Measurements from ENCODE around the gene TECPR2. TPM values are rescaled to one million over a fixed set of nuclear protein-coding genes. Genes with fewer than 3 reads are reported as not detected.

The TECPR2 gene
- polyA plus RNA-seq, 1 donor (not counting 4 experiments of a cell fraction or from before 2014, with no cell fraction given): 8.3 TPM

GRCh38 chr14:102486513-102487203 is 123.9 kb downstream of the TECPR2 start:
- TF ChIP-seq EZH2 (IDR thresholded peaks at IDR 0.05; ENCODE audit: low read length) (no peak), CTCF (optimal IDR thresholded peaks at IDR 0.05 in 1 of 3, IDR thresholded peaks at IDR 0.05 in 1 of 3, conservative IDR thresholded peaks at IDR 0.05 in 1 of 3; ENCODE audit: extremely low read depth in 1 of 3, insufficient read depth in 2 of 3, low read length in 3 of 3) (no peak)
- Histone ChIP-seq H3K27me3 (ENCODE audit: control insufficient read depth, extremely low read depth, insufficient read depth, low read length) (no peaks in the 10 kb centered on the region), H3K4me2 (ENCODE audit: control insufficient read depth, extremely low read depth, insufficient read depth, low read depth, low read length) (no peak overlapping the region), H3K9ac (ENCODE audit: control insufficient read depth, extremely low read depth, insufficient read depth, low read length) (no peak overlapping the region), H3K79me2 (ENCODE audit: control insufficient read depth, insufficient read depth, low read length) (no peaks in the 10 kb centered on the region), H4K20me1 (ENCODE audit: control insufficient read depth, extremely low read depth, insufficient read depth, low read length) (no peaks in the 10 kb centered on the region), H2AFZ (ENCODE audit: control insufficient read depth, low read length) (no peak overlapping the region), H3K4me3 (ENCODE audit: control insufficient read depth in 2 of 3, extremely low read depth in 1 of 3, insufficient read depth in 2 of 3, low read depth in 1 of 3, low read length in 3 of 3) (no peak overlapping the region), H3K36me3 (ENCODE audit: control insufficient read depth in 2 of 2, extremely low read depth in 1 of 2, insufficient read depth in 2 of 2, low read length in 2 of 2) (peaks cover 0 to 1% of the 10 kb centered on the region in 2 experiments), H3K9me1 (ENCODE audit: control insufficient read depth, extremely low read depth, insufficient read depth, low read length) (no peaks in the 10 kb centered on the region), H3K27ac (ENCODE audit: control insufficient read depth, insufficient read depth, low read length) (no peak overlapping the region), H3K9me3 (ENCODE audit: control insufficient read depth, low read depth, low read length) (no peaks in the 10 kb centered on the region), H3K4me1 (ENCODE audit: control insufficient read depth, extremely low read depth, insufficient read depth, low read length) (peaks cover 16% of the 10 kb centered on the region)
- FAIRE-seq (no peak), DNase-seq (ENCODE audit: low read depth, low spot score) (no peak)
- dilution Hi-C loops (cut with MboI; ENCODE audit: extremely low pct_ligation_motif_present, low sequenced_read_pairs): no loop called here

GRCh38 chr14:102487204-102487577 is 124.5 kb downstream of the TECPR2 start:
- Histone ChIP-seq H3K36me3 (ENCODE audit: control insufficient read depth in 2 of 2, extremely low read depth in 1 of 2, insufficient read depth in 2 of 2, low read length in 2 of 2) (peaks cover 0 to 1% of the 10 kb centered on the region in 2 experiments), H3K79me2 (ENCODE audit: control insufficient read depth, insufficient read depth, low read length) (no peaks in the 10 kb centered on the region), H3K4me3 (ENCODE audit: control insufficient read depth in 2 of 3, extremely low read depth in 1 of 3, insufficient read depth in 2 of 3, low read depth in 1 of 3, low read length in 3 of 3) (no peak overlapping the region), H3K27ac (ENCODE audit: control insufficient read depth, insufficient read depth, low read length) (no peak overlapping the region), H4K20me1 (ENCODE audit: control insufficient read depth, extremely low read depth, insufficient read depth, low read length) (no peaks in the 10 kb centered on the region), H3K4me1 (ENCODE audit: control insufficient read depth, extremely low read depth, insufficient read depth, low read length) (peaks cover 12% of the 10 kb centered on the region), H3K27me3 (ENCODE audit: control insufficient read depth, extremely low read depth, insufficient read depth, low read length) (no peaks in the 10 kb centered on the region), H3K4me2 (ENCODE audit: control insufficient read depth, extremely low read depth, insufficient read depth, low read depth, low read length) (no peak overlapping the region), H3K9me1 (ENCODE audit: control insufficient read depth, extremely low read depth, insufficient read depth, low read length) (no peaks in the 10 kb centered on the region), H2AFZ (ENCODE audit: control insufficient read depth, low read length) (no peak overlapping the region), H3K9ac (ENCODE audit: control insufficient read depth, extremely low read depth, insufficient read depth, low read length) (no peak overlapping the region), H3K9me3 (ENCODE audit: control insufficient read depth, low read depth, low read length) (no peaks in the 10 kb centered on the region)
- dilution Hi-C loops (cut with MboI; ENCODE audit: extremely low pct_ligation_motif_present, low sequenced_read_pairs): no loop called here
- no peak for FAIRE-seq
- TF ChIP-seq CTCF (optimal IDR thresholded peaks at IDR 0.05 in 1 of 3, IDR thresholded peaks at IDR 0.05 in 1 of 3, conservative IDR thresholded peaks at IDR 0.05 in 1 of 3; ENCODE audit: extremely low read depth in 1 of 3, insufficient read depth in 2 of 3, low read length in 3 of 3) (no peak), EZH2 (IDR thresholded peaks at IDR 0.05; ENCODE audit: low read length) (no peak)
- no peak for DNase-seq (ENCODE audit: low read depth, low spot score)
